ENCODE measurements around the gene METTL14.

METTL14 gene

GRCh38 chr4:118757761-118758251 lies 72.6 kb downstream of the METTL14 start:
- peaks cover 16% of the 10 kb centered on the region for H3K4me1 Mint-ChIP-seq (ENCODE audit: low read depth)
- intact Hi-C loops (cut with micrococcal nuclease) = no loop called here

DNA sequence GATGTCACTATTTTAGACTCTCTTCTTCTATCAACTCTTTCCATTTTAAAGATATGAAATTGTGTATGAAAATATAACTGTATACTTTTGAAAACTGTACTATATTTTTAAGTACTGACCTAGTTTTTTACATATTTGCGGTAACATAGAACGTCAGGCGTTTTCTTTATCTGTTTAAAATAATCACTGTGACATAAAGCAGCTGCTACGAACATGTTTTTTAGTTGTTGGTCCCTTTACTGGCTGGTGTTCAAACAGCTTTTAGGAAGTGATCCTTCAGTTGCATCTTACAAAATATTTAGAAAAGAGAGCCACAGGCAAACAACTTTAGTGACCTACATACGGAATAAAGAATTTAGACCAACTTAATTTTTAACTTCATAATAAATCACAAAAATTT lies 73.1 kb downstream of the METTL14 start:
- intact Hi-C loops (cut with micrococcal nuclease) = no loop called here
- Mint-ChIP-seq H3K4me3 (no peak overlapping the region), H3K27me3 (no peaks in the 10 kb centered on the region), H3K27ac (no peak overlapping the region), H3K4me1 (ENCODE audit: low read depth) (peaks cover 16% of the 10 kb centered on the region), H3K9me3 (no peaks in the 10 kb centered on the region), H3K36me3 (ENCODE audit: low read depth) (peaks cover 86% of the 10 kb centered on the region)

More at GRCh38 chr4:118757761-118758251, 72.6 kb downstream of the METTL14 start:
- Mint-ChIP-seq H3K4me3 (no peak overlapping the region), H3K9me3 (no peaks in the 10 kb centered on the region), H3K27ac (no peak overlapping the region), H3K27me3 (no peaks in the 10 kb centered on the region), H3K36me3 (ENCODE audit: low read depth) (peaks cover 84% of the 10 kb centered on the region)

DNA sequence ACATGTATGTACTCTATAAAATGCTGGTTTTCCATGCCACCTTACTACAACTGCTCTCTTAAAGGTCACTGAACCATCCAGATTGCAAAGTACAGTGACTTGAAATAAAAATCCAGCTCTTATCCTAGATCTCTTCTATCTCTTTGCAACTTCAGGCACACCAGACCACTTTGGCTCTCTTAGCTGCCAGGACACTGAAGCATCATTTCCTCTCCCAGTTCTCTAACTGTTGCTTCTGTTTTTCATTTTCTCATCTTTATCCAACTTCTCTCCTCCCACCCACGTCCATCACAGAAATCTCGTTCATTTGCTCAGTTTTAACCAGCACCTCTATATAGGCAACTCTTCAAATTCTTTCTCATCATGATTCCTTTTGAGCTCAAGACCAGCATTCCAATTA lies 74.3 kb downstream of the METTL14 start:
- peaks cover 86% of the 10 kb centered on the region for H3K36me3 Mint-ChIP-seq (ENCODE audit: low read depth)
- no peaks in the 10 kb centered on the region for H3K9me3 Mint-ChIP-seq
- peaks cover 16% of the 10 kb centered on the region for H3K4me1 Mint-ChIP-seq (ENCODE audit: low read depth)

DNA sequence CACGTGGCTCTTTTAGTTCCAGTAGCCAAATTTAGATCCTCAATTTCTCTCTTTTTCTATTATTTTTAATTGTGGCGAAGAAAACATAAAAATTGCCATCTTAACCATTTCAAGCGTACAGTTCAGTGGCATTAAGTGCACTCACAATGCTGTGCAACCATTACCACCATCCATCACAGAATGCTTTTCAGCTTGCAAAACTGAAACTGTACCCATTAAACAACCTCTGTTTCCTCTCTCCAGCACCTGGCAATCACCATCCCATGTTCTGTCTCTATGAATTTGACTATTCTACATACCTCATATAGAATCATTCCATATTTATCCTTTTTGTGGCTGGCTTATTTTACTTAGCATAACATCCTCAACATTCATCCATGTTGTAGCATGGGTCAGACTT lies 74.9 kb downstream of the METTL14 start:
- peaks cover 88% of the 10 kb centered on the region for H3K36me3 Mint-ChIP-seq (ENCODE audit: low read depth)
- H3K9me3 Mint-ChIP-seq = no peaks in the 10 kb centered on the region
- no peak overlapping the region for H3K4me3 Mint-ChIP-seq
- no peak overlapping the region for H3K27ac Mint-ChIP-seq
- H3K4me1 Mint-ChIP-seq (ENCODE audit: low read depth) = peaks cover 16% of the 10 kb centered on the region
- H3K27me3 Mint-ChIP-seq = no peaks in the 10 kb centered on the region
- intact Hi-C loops (cut with micrococcal nuclease) = no loop called here

More for the DNA sequence above, 74.3 kb downstream of the METTL14 start:
- intact Hi-C loops (cut with micrococcal nuclease) = no loop called here
- H3K27me3 Mint-ChIP-seq = no peaks in the 10 kb centered on the region
- no peak overlapping the region for H3K4me3 Mint-ChIP-seq
- peak overlapping the region; percentile 34 for H3K27ac Mint-ChIP-seq

- no peak overlapping the region for H3K27ac Mint-ChIP-seq
- H3K4me3 Mint-ChIP-seq = no peak overlapping the region
- intact Hi-C loops (cut with micrococcal nuclease) = no loop called here
- peaks cover 84% of the 10 kb centered on the region for H3K36me3 Mint-ChIP-seq (ENCODE audit: low read depth)
- no peaks in the 10 kb centered on the region for H3K9me3 Mint-ChIP-seq
- peaks cover 16% of the 10 kb centered on the region for H3K4me1 Mint-ChIP-seq (ENCODE audit: low read depth)
- H3K27me3 Mint-ChIP-seq = no peaks in the 10 kb centered on the region
Measured at GRCh38 chr4:118760493-118760892, 75.3 kb downstream of the METTL14 start.

- intact Hi-C loops (cut with micrococcal nuclease) = no loop called here
Measured at GRCh38 chr4:118761397-118762016, 76.3 kb downstream of the METTL14 start.

GRCh38 chr4:118762155-118762554 lies 77.0 kb downstream of the METTL14 start:
- H3K4me3 Mint-ChIP-seq = no peak overlapping the region
- H3K4me1 Mint-ChIP-seq (ENCODE audit: low read depth) = peaks cover 16% of the 10 kb centered on the region
- intact Hi-C loops (cut with micrococcal nuclease) = no loop called here
- no peaks in the 10 kb centered on the region for H3K27me3 Mint-ChIP-seq
- no peaks in the 10 kb centered on the region for H3K9me3 Mint-ChIP-seq
- H3K36me3 Mint-ChIP-seq (ENCODE audit: low read depth) = peaks cover 82% of the 10 kb centered on the region
- H3K27ac Mint-ChIP-seq = no peak overlapping the region

More at GRCh38 chr4:118761397-118762016, 76.3 kb downstream of the METTL14 start:
- H3K27me3 Mint-ChIP-seq = no peaks in the 10 kb centered on the region
- no peaks in the 10 kb centered on the region for H3K9me3 Mint-ChIP-seq
- peaks cover 16% of the 10 kb centered on the region for H3K4me1 Mint-ChIP-seq (ENCODE audit: low read depth)
- no peak overlapping the region for H3K4me3 Mint-ChIP-seq
- peaks cover 82% of the 10 kb centered on the region for H3K36me3 Mint-ChIP-seq (ENCODE audit: low read depth)
- H3K27ac Mint-ChIP-seq = no peak overlapping the region

DNA sequence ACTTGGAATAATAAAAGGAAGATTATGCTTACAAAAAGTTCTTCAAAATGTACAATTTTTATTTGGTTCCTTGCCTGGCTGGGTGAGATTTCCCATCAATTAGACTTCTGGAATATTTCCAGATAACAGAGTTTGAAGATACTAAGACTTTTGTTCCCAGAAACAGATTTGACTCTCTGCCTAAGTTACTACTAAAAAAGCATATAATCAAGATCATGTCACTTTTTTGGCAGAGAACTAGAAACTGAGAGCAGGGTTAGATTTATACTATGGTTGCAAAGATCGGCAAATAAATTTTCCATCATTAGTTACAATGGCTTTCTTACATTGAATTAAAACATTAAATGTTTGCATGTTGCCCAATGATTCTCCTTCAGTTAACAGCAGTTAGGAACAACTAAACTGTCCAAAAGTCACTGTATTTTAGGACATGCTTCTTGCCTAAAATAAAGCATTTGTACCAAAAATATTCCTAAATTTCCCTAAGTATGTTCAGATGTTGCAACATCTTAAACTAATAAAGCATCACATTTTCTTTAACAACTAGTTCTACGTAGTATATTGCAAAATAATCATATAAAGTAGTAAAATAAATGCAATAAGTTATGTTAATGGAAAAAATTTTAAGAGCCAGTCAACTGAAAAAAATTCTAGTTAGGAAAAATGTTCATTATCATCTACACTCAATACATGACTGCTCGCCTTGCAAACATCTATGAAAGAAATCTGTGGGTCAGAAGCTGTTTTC lies 77.7 kb downstream of the METTL14 start:
- Mint-ChIP-seq H3K36me3 (ENCODE audit: low read depth) (peaks cover 83% of the 10 kb centered on the region), H3K27ac (no peak overlapping the region), H3K9me3 (no peaks in the 10 kb centered on the region), H3K4me1 (ENCODE audit: low read depth) (peaks cover 16% of the 10 kb centered on the region), H3K27me3 (no peaks in the 10 kb centered on the region), H3K4me3 (no peak overlapping the region)
- intact Hi-C loops (cut with micrococcal nuclease) = no loop called here
